Measurements from ENCODE around the gene SEC14L5. TPM values are rescaled to one million over a fixed set of nuclear protein-coding genes. Genes with fewer than 3 reads are reported as not detected.

SEC14L5 gene
- total RNA-seq, 1 donor from 2014 or later: 3.1 TPM

Other genes starting within 250 kb of the SEC14L5 start
- 20.7 TPM for gene ANKS3, start 224.1 kb upstream of the SEC14L5 start, total RNA-seq
- 0.41 TPM for gene DNAAF8, start 223.8 kb upstream of the SEC14L5 start, total RNA-seq
- gene ZNF500, start 191.2 kb upstream of the SEC14L5 start, total RNA-seq: 23.6 TPM
- not detected for gene SEPTIN12, start 170.0 kb upstream of the SEC14L5 start, total RNA-seq
- gene SMIM22, start 163.0 kb upstream of the SEC14L5 start, total RNA-seq: not detected
- gene ROGDI, start 155.7 kb upstream of the SEC14L5 start, total RNA-seq: 12.6 TPM
- 42.0 TPM for gene GLYR1, start 111.0 kb upstream of the SEC14L5 start, total RNA-seq
- 19.7 TPM for gene UBN1, start 110.8 kb upstream of the SEC14L5 start, total RNA-seq
- gene PPL, start 21.2 kb upstream of the SEC14L5 start, total RNA-seq: 105 TPM
- 4.4 TPM for gene NAGPA, start 75.6 kb downstream of the SEC14L5 start, total RNA-seq
- 5.3 TPM for gene C16orf89, start 107.6 kb downstream of the SEC14L5 start, total RNA-seq
- gene ALG1, start 113.5 kb downstream of the SEC14L5 start, total RNA-seq: 11.9 TPM
- 5.2 TPM for gene EEF2KMT, start 139.5 kb downstream of the SEC14L5 start, total RNA-seq